ENCODE results near the gene KLHL1. TPM values are rescaled to one million over a fixed set of nuclear protein-coding genes. Genes with fewer than 3 reads are reported as not detected.

KLHL1 gene
- total and polyA plus RNA-seq, 2 of the 4 experiments (the other 2 are of a cell fraction) = not detected

GRCh38 chr13:70125693-70126092 is 17.4 kb upstream of the KLHL1 start:
- no peak overlapping the region for H3K18ac ChIP-seq (ENCODE audit: low read depth, low read length)
- H3K9me1 ChIP-seq (ENCODE audit: insufficient read depth, low read length) = no peaks in the 10 kb centered on the region
- no peak overlapping the region for H3K27ac ChIP-seq (ENCODE audit: insufficient read depth, low read length)
- dilution Hi-C loops (cut with HindIII; ENCODE audit: low sequenced_read_pairs, unreplicated experiment) = no loop called here
- no peak overlapping the region for H3K4me3 ChIP-seq (ENCODE audit: insufficient read depth, low read depth, low read length)
- intact Hi-C loops (cut with micrococcal nuclease) = no loop called here
- POLR2A ChIA-PET (ENCODE audit: unreplicated experiment) = no interaction called here
- no peak overlapping the region for H3K4ac ChIP-seq (ENCODE audit: low read depth, low read length)
- TF ChIP-seq CHD1 (IDR thresholded peaks at IDR 0.05; ENCODE audit: low read depth, low read length) (no peak), RFX5 (IDR thresholded peaks at IDR 0.05; ENCODE audit: low read depth, low read length) (no peak), NFE2L2 (IDR thresholded peaks at IDR 0.05; ENCODE audit: low read depth, low read length) (no peak), RAD21 (IDR thresholded peaks at IDR 0.05; ENCODE audit: low read length) (no peak), MXI1 (IDR thresholded peaks at IDR 0.05; ENCODE audit: borderline replicate concordance, low read depth, low read length) (no peak), BHLHE40 (IDR thresholded peaks at IDR 0.05; ENCODE audit: low read depth, low read length) (no peak), CEBPB (IDR thresholded peaks at IDR 0.05; ENCODE audit: low read depth, low read length) (no peak)
- no peak overlapping the region for H3K56ac ChIP-seq (ENCODE audit: extremely low read depth, insufficient read depth, low read length)
- H2AK5ac ChIP-seq (ENCODE audit: low read depth, low read length) = no peak overlapping the region
- H2BK15ac ChIP-seq (ENCODE audit: low read depth, low read length) = no peak overlapping the region
- no peak overlapping the region for H4K5ac ChIP-seq (ENCODE audit: low read depth, low read length)
- H3K4me2 ChIP-seq (ENCODE audit: low read depth, low read length) = no peak overlapping the region
- no TSS peak for BruUV-seq (replicated peaks)
- CTCF ChIA-PET = no interaction called here
- H4K8ac ChIP-seq (ENCODE audit: low read depth in 2 of 2, low read length in 2 of 2) = no peak overlapping the region
- no peak overlapping the region for H2BK120ac ChIP-seq (ENCODE audit: low read depth, low read length)
- no peak overlapping the region for H4K91ac ChIP-seq (ENCODE audit: insufficient read depth, low read depth, low read length)
- H3K36me3 ChIP-seq (ENCODE audit: control insufficient read depth, insufficient read depth, low read length) = no peaks in the 10 kb centered on the region
- H3K14ac ChIP-seq (replicated peaks; ENCODE audit: low read depth, low read length) = no peak overlapping the region
- H3K4me1 ChIP-seq (ENCODE audit: control insufficient read depth, insufficient read depth, low read length) = no peaks in the 10 kb centered on the region
- no peak overlapping the region for H2AK9ac ChIP-seq (replicated peaks; ENCODE audit: low read depth, low read length, poor library complexity)
- no peaks in the 10 kb centered on the region for H3K27me3 ChIP-seq (ENCODE audit: control insufficient read depth, insufficient read depth, low read length)
- H2AFZ ChIP-seq (replicated peaks; ENCODE audit: low read length, poor library complexity) = no peak overlapping the region
- peaks cover 4% of the 10 kb centered on the region; the same call in 1 of the 2 replicates for H3K9me3 ChIP-seq (ENCODE audit: control insufficient read depth, insufficient read depth, low read length)
- H2BK20ac ChIP-seq (ENCODE audit: low read depth, low read length) = no peak overlapping the region
- no peak overlapping the region for H3K23ac ChIP-seq (ENCODE audit: low read depth, low read length)
- H4K20me1 ChIP-seq (ENCODE audit: insufficient read depth, low read length) = no peaks in the 10 kb centered on the region
- no peak overlapping the region for H2BK5ac ChIP-seq (ENCODE audit: low read depth, low read length, poor library complexity, severe bottlenecking)
- no peak overlapping the region for H3K9ac ChIP-seq (ENCODE audit: low read depth, low read length)
- no peaks in the 10 kb centered on the region for H3K79me1 ChIP-seq (ENCODE audit: low read depth in 1 of 2, low read length in 2 of 2)
- no peak for ATAC-seq (ENCODE audit: low read depth)
- no CpG with 5 or more reads among the region's 5 CpGs for WGBS, 2 experiments (ENCODE audit: extremely low coverage in 2 of 2, insufficient read length in 1 of 2)
- in situ Hi-C loops (cut with MboI; ENCODE audit: low sequenced_read_pairs) = no loop called here
- no peak for DNase-seq
